ENCODE data around the gene LRRC43.

The LRRC43 gene

DNA sequence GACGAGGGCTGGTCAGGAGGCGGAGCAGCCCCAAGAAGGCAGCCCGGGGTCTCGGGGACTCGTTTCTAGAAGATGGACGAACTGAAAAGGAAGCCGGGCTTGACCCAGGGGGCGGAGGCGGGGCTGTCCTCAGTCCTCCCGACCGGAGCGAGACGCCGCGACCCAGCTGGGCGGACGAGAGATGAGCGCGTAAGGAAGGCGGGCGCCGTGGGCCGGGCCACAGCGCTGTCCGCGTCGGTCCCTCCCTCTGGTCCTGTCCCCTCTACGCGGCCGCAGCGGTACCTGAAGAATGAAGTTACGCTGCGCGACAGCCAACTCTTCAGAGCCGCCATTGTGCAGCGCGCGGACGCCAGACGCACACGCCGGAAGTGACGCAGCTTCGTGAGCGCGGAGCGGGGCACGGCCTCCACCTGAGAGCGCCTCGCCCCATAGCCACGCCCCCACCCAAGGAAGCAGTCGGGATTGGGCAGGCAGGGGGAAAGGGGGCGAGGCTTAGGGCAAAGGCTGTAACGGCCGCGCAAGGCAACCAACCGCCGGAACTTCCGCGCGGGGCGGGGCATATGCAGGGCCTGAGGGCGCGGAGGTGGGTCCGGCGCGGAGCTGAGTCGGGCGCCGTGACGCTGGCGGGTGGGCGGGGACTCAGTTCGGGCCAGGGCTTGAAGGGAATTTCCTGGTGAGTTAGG lies 42.9 kb downstream of the LRRC43 start, which contains the start of gene DIABLO:
Gene DIABLO (minus strand): TSS at position 370 of the 683 bp plus-strand sequence. CDS start 38 bp downstream, at position 332.
- peak; percentile 94 for DNase-seq (ENCODE audit: low read depth)

DNA sequence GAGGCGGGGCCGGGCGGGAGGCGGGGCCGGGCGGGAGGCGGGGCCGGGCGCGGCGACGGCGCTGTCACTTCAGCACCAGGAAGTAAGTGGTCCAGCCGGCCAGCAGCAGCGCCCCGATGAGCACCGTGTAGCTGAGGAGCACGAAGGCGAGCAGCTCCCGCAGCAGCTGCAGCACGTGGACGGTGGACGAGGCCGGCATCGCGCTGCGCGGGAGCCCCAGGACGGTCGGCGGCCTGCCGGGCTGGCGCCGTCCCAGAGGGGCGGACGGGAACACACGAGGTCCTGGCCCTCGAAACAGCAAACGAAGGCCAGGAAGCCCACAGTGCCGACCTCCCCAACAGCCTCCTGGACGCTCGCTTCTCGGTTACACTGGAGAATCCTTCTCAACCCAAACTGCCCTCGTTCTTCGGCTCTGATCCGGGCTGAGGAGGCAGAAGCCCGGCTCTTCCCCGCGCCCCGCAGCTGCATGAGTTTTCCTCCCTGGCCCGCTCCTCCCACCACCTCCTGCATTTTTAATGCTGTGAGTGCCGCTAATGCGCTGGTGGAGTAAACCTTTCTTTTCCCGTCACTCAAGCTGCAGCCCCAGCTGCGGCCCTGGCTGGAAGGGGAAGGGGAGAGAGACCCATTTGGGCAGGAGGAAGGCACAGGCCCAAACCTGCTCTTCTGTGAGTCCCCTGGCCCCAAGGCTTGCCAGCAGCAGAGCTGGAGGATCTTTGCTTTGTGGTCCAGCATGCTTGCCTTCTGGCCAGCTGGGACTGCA lies 43.6 kb downstream of the LRRC43 start:
- DNase-seq (ENCODE audit: low read depth) = no peak

DNA sequence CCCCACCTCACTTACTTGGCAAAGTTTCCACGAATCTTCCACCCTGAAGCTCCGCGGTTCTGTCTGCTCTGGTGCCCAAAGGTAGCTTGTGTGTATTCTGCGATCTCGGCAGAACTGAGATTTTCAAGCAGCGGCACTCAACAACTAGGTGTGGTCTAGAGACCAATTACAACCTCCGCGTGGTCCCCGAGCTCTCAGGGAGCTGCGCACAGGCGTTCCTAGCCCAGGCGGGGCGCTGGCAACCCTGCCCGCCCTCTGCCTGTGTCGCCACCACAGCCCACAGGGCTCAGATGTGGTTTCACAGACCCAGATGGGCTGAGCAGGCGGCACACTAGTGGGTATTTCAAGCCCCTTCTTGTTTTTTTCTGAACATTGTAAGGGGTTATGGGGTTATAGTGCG lies 44.4 kb downstream of the LRRC43 start:
- DNase-seq (ENCODE audit: low read depth) = no peak

DNA sequence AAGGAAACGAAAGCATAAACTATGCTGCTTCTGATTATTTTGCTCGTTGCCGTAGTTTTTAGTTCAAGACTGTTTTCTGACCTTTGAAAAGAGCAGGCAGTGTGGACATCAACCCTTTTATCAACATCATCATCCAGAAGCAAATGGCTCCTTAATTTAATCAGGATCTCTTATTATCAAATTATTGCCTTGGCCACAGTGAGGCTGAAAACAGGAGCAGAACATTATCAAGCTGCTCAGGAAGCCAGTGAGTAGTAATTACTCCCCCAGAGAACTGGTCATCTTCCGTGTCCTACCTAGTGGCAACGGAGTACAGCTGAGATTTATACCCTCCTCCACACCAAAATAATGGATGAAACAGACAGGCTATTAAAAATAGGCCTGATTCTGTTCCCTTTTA lies 45.2 kb downstream of the LRRC43 start:
- no peak for DNase-seq (ENCODE audit: low read depth)

DNA sequence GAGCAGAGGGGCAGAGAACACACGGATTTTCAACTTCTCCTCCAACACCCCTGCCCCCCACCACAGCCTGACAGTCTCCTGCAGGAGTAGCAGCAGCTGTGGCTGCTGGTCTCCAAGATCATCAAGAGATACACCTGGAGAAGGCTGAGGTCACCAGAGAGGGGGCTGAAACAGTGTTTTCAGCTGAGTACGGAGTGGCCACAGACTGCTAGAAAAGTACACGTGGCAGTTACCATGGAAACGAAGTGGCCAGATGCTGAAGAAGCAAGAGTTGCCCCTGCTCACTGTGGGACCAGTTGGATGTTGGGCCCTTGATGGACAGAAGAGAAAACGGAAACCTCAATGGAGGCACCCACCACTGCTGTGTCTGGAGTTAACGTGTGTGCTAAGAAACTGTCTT lies 47.9 kb downstream of the LRRC43 start:
- DNase-seq (ENCODE audit: low read depth) = no peak

DNA sequence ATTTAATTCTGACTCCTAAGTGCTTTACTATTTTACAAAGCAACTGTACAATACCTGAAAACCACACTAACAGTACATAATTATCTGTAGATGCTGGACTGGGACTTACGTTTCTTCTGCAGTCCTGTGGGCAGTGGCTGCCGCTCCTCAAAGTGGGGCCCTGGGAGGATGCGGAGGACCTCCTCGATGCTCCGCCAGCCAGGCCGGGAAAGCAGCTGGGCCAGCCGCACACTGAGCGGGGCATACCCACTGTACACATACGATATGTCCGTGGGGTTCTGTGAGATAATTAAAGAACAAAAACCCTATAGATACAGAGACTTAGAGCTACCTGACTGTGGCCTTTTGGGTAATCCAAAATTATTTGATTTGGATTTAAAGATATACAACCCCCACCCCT lies 49.8 kb downstream of the LRRC43 start:
- DNase-seq (ENCODE audit: low read depth) = no peak

DNA sequence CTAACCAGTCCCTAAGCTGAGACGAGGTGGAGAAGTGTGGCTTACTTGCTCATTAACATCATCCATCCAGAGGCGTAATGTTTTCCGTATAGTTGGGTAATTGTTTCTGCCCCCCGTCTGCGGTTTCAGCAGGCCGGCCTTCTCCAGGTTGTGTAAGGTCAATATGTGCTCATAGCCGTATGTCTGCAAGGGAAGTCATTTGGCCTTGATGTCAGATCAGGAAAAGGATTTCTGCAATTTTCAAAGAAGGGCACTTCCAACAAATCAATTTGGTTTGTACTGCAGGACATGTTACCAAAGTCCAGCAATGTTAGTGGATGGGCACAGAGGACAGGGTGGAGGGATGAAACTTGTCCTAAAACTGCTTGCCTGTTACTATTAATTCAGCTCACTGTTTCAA lies 52.8 kb downstream of the LRRC43 start:
- no peak for DNase-seq (ENCODE audit: low read depth)

DNA sequence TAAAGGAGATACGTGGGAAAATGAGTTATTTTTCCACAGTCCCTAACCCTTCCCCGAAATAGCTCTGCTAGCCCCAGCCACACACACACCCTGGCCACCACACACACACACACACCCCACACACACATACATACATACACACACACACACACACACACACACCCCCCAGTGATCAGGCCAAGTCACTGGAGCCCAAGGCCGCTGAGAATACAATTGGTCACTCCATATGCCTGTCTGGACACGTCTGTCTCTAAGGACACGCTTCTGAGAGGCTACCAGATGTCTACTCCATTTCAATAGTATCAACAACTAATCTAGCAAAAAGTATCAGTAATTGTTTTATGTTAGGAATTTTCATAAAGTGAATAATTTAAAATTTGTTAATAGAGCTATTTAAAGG lies 55.9 kb downstream of the LRRC43 start:
- DNase-seq (ENCODE audit: low read depth) = no peak

DNA sequence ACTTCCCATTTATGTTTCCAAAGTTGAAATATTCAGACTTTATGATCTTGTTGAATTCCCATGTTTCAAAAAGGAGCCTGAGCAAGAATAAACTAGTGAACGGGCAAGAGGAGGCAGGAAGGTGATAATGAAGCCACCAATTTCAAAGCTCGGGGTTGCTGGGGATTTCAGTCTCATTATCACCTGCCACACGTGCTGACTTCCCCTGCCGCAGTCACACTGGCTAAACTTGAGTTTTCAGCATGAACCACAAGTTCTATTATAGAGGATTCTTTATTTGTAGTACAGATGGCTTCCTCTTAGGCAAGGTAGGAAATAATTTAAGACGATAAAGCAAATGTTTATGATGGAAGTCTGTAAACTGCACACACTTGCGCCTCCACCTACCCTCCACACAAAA lies 61.0 kb downstream of the LRRC43 start:
- DNase-seq (ENCODE audit: low read depth) = no peak

DNA sequence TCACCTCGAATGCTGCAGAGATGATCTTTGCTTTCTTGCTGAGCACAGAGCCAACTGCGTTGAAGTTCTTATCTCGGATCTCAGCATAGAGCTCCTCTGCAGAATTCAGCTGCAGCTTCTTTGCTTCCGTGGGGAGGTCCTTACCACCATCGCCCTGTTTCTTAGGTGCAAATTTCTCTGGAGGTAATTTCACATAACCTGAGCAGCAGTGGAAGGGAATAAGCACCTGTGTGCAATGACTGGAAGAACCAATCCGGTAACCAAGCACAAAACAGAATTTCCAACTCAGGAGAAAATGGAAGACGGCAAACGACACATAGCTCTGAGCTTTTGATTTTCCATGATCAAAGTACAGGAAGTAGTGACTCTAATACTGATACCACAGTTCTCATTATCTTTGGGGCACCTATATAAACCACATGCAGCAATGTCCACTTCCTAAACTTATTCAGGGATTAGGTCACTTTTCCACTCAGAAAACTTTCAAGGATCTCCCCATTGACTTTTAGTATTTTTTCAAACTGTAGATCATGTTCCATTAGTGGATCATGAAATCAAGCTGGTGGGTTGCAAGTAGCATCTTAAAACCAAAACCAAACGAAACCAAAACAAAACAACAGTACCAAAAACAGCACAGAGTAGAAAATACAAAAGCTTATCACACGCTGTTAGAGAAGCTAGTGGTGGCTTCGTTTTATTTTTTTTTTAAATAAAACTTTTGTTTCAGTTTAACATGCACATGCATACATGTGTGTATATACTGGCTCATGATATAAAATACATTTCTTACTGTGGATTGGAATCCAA lies 61.8 kb downstream of the LRRC43 start:
- no peak for DNase-seq (ENCODE audit: low read depth)

DNA sequence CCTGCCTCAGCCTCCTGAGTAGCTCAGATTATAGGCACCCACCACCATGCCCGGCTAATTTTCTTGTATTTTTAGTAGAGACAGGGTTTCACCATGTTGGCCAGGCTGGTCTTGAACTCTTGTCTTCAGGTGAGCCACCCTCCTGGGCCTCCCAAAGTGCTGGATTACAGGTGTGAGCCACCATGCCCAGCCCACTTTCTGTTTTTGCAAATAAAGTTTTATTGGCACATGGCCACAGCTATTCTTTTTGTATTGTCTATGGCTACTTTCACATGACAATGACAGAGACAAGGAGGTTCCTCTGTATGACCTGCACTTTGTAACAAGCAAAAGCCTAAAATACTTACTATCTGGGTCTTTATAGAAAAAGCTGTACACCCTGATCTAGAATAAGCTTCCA lies 62.6 kb downstream of the LRRC43 start:
- DNase-seq (ENCODE audit: low read depth) = no peak

DNA sequence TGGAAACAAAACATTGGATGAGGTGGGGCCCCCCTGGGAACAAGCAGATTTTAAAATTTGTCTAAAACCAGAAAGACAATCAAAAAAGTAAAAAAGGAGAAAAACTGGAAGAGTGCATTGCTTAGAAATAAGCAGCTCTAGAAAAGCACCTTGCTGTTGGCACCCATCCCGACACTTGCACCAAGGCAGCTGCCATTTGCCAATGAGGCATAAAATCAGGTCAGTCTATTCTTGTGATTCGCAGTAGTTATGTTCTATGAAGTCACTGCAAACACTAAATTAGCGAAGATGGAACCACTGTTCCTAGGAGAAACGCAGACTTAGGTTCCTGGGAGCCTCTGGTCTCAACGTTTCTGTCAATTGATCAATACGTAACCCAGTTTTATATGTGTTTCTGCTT lies 67.1 kb downstream of the LRRC43 start:
- DNase-seq (ENCODE audit: low read depth) = no peak

DNA sequence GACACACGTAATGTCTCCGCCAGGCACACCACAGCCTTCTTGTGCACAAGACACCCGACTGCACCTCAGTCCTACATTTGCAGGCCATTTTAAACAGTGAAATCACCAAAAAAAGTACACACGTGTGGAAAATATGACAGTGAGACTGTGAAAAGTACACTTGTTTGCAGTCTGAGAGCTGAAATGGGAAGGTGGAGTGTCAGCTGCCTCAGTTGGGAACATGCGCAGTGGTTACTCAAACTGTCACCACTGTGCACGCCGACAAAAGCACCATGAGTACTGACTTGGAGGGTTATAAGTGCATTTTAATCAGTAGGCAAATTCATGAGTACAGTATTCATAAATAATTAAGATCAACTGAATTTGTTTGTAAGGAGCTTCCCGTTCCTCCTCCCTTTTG lies 67.6 kb downstream of the LRRC43 start:
- DNase-seq (ENCODE audit: low read depth) = no peak

Data from non-pigmented ciliary epithelial cell (primary cell).